ENCODE measurements around the gene SLC6A12.
"Not testable (repeated sequence)": the region's sequence is repeated elsewhere in the genome, so short reads cannot be mapped to it uniquely, and the experiment has no call there.

The SLC6A12 gene

GRCh38 chr12:197347-197746, 16.6 kb downstream of the SLC6A12 start:
- DNase-seq (ENCODE audit: low read depth) = no peak

- DNase-seq (ENCODE audit: low read depth) = no peak
Measured at GRCh38 chr12:196436-196835, 17.5 kb downstream of the SLC6A12 start.

- DNase-seq (ENCODE audit: low read depth) = no peak
Measured at GRCh38 chr12:195951-196350, 18.0 kb downstream of the SLC6A12 start.

- DNase-seq (ENCODE audit: low read depth) = no peak
Measured at GRCh38 chr12:195156-195555, 18.8 kb downstream of the SLC6A12 start.

- DNase-seq (ENCODE audit: low read depth) = no peak
Measured at GRCh38 chr12:194276-194675, 19.7 kb downstream of the SLC6A12 start.

GRCh38 chr12:193261-193660, 20.7 kb downstream of the SLC6A12 start:
- DNase-seq (ENCODE audit: low read depth) = no peak

- no peak for DNase-seq (ENCODE audit: low read depth)
Measured at GRCh38 chr12:191541-191940, 22.4 kb downstream of the SLC6A12 start.

GRCh38 chr12:190881-191280, 23.1 kb downstream of the SLC6A12 start:
- DNase-seq (ENCODE audit: low read depth) = no peak

GRCh38 chr12:189622-189962, 24.4 kb downstream of the SLC6A12 start:
- no peak for DNase-seq (ENCODE audit: low read depth)

- no peak for DNase-seq (ENCODE audit: low read depth)
Measured at GRCh38 chr12:188910-189621, 24.9 kb downstream of the SLC6A12 start.

- DNase-seq (ENCODE audit: low read depth) = not testable (repeated sequence)
Measured at GRCh38 chr12:187986-188909, 25.7 kb downstream of the SLC6A12 start.

GRCh38 chr12:186006-186625, 27.8 kb downstream of the SLC6A12 start:
- no peak for DNase-seq (ENCODE audit: low read depth)

- no peak for DNase-seq (ENCODE audit: low read depth)
Measured at GRCh38 chr12:185576-185955, 28.4 kb downstream of the SLC6A12 start.

GRCh38 chr12:184811-185575, 29.0 kb downstream of the SLC6A12 start:
- DNase-seq (ENCODE audit: low read depth) = no peak

- DNase-seq (ENCODE audit: low read depth) = peak; percentile 34
Measured at GRCh38 chr12:182381-182892, 31.5 kb downstream of the SLC6A12 start.

- DNase-seq (ENCODE audit: low read depth) = no peak
Measured at GRCh38 chr12:181921-182320, 32.0 kb downstream of the SLC6A12 start.

- DNase-seq (ENCODE audit: low read depth) = no peak
Measured at GRCh38 chr12:180445-180844, 33.5 kb downstream of the SLC6A12 start.

- no peak for DNase-seq (ENCODE audit: low read depth)
Measured at GRCh38 chr12:179885-180284, 34.1 kb downstream of the SLC6A12 start.

- DNase-seq (ENCODE audit: low read depth) = no peak
Measured at GRCh38 chr12:179131-179884, 34.6 kb downstream of the SLC6A12 start.

GRCh38 chr12:178829-179109, 35.2 kb downstream of the SLC6A12 start:
- DNase-seq (ENCODE audit: low read depth) = no peak

Measured in non-pigmented ciliary epithelial cell (primary cell).